ENCODE data around the gene STUB1. TPM values are rescaled to one million over a fixed set of nuclear protein-coding genes. Genes with fewer than 3 reads are reported as not detected.

The STUB1 gene
- total and polyA plus RNA-seq, 3 donors from 2014 or later: 93.3 to 160 (median 126) TPM

- no peaks in the 10 kb centered on the region for H3K36me3 ChIP-seq (ENCODE audit: low read depth, missing control alignments)
- no peak overlapping the region for H3K27ac ChIP-seq
- no peaks in the 10 kb centered on the region for H3K27me3 ChIP-seq
- DNase-seq: no peak
- no peak overlapping the region for H3K4me3 ChIP-seq
- H3K9me3 ChIP-seq: no peaks in the 10 kb centered on the region
- TF ChIP-seq POLR2A (IDR thresholded peaks at IDR 0.05) (no peak), CTCF (IDR thresholded peaks at IDR 0.05) (no peak)
- H3K4me1 ChIP-seq: peaks cover 40% of the 10 kb centered on the region
- intact Hi-C loops (cut with DNase I; ENCODE audit: low total_unique reads): loop anchor here (10.0 kb wide), 1 partner anchor 49 kb away; no protein-coding TSS in a partner anchor
- WGBS, 2 donors: 85 to 96% methylated on average over 23 to 65 of the region's 74 CpGs
These were observed 46.7 kb upstream of the STUB1 start for GRCh38 chr16:633336-634050.

DNA sequence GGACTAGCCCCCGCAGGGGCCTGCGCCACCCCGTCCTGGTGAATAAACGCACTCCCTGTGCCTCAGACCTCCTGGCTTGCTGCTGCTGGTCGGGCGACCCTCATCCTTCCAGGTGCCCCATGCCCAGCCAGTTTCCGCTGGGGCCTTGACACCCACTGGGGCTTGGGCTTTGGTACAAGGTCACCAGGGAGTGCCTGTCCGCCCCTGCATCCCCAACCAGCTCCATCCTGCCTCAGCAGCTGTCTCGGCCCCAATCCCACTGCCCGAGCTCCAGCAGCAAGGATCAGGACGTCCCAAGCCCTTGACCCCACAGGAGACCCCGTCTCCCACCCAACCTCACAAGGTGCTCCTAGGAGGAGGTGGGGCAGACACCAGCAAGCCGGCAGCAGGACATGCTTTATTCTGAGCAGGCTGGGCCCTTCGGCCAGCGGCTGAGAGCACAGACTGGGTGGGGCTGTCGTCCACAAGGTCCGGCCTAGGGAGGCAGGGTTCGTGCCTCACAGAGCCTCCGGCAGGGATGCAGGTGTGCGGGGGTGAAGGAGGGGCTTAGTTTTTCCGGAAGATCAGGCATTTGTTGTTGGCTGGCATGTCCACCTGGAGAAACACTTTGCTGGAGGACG lies 46.0 kb upstream of the STUB1 start:
- intact Hi-C loops (cut with DNase I; ENCODE audit: low total_unique reads): loop anchor here (10.0 kb wide), 1 partner anchor 49 kb away; no protein-coding TSS in a partner anchor
- no peak for DNase-seq
- Histone ChIP-seq H3K4me3 (no peak overlapping the region), H3K9me3 (no peaks in the 10 kb centered on the region), H3K27ac (no peak overlapping the region), H3K27me3 (no peaks in the 10 kb centered on the region), H3K36me3 (ENCODE audit: low read depth, missing control alignments) (no peaks in the 10 kb centered on the region), H3K4me1 (peaks cover 40% of the 10 kb centered on the region)
- 68 to 88% methylated on average over 9 to 22 of the region's 22 CpGs for WGBS, 2 donors
- TF ChIP-seq CTCF (IDR thresholded peaks at IDR 0.05) (no peak), POLR2A (IDR thresholded peaks at IDR 0.05) (no peak)

GRCh38 chr16:634996-635395 lies 45.2 kb upstream of the STUB1 start:
- TF ChIP-seq POLR2A (IDR thresholded peaks at IDR 0.05) (no peak), CTCF (IDR thresholded peaks at IDR 0.05) (no peak)
- no peak overlapping the region for H3K27ac ChIP-seq
- no peak for DNase-seq
- peaks cover 34% of the 10 kb centered on the region for H3K4me1 ChIP-seq
- H3K36me3 ChIP-seq (ENCODE audit: low read depth, missing control alignments): no peaks in the 10 kb centered on the region
- 69 to 88% methylated on average over 3 to 7 of the region's 7 CpGs for WGBS, 2 donors
- H3K9me3 ChIP-seq: no peaks in the 10 kb centered on the region
- intact Hi-C loops (cut with DNase I; ENCODE audit: low total_unique reads): loop anchor here (10.0 kb wide), 1 partner anchor 50 kb away; no protein-coding TSS in a partner anchor
- no peak overlapping the region for H3K4me3 ChIP-seq
- H3K27me3 ChIP-seq: no peaks in the 10 kb centered on the region

DNA sequence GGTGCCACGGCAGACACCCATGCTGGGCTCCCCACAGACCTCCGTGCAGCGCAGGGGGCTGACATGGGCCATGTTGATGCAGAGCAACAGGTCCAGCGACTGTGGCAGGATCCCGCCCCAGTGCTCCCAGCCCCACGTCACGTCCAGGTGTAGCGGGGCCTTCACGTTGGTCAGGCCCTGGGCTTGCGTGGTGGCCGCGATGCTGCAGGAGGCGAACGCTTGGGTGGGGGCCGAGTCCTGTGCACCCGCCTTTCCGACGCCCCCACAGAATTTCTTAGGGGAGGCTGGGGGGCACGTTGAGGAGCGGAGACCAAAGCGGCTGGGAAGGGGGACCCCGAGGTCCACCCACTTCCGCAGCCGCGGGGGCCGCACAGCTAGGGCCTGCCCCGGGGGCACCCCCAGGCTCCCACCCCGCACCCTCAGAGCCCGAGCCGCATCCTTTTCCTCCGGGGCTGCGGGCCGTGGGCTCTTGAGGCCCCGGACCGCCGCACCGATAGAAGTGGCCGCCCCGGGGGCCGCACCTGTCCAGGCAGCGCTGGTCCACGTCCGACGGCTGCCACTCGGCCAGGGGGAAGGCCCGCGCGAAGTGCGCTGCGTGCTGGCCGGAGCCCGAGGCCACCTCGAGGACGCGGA lies 44.5 kb upstream of the STUB1 start:
- DNase-seq: no peak
- 4% methylated on average over 52 of the region's 55 CpGs; no CpG with 5 or more reads in 1 of the 2 donors for WGBS, 2 donors
- intact Hi-C loops (cut with DNase I; ENCODE audit: low total_unique reads): loop anchor here (10.0 kb wide), 1 partner anchor 51 kb away; no protein-coding TSS in a partner anchor

More for the DNA sequence above, 44.5 kb upstream of the STUB1 start:
- Histone ChIP-seq H3K4me3 (peak overlapping the region; percentile 75 to 90), H3K27ac (peak overlapping the region; percentile 91 to 97), H3K27me3 (no peaks in the 10 kb centered on the region), H3K9me3 (no peaks in the 10 kb centered on the region), H3K4me1 (peaks cover 27% of the 10 kb centered on the region), H3K36me3 (ENCODE audit: low read depth, missing control alignments) (no peaks in the 10 kb centered on the region)
- TF ChIP-seq CTCF (IDR thresholded peaks at IDR 0.05) (no peak), POLR2A (IDR thresholded peaks at IDR 0.05) (no peak)
